ENCODE measurements around the gene POLQ. TPM values are rescaled to one million over a fixed set of nuclear protein-coding genes. Genes with fewer than 3 reads are reported as not detected.

The POLQ gene
- total and polyA plus RNA-seq, 2 of the 8 experiments (the other 6 are each of a cell fraction or from before 2014, with no cell fraction given) = 3.6 to 15.3 TPM

DNA sequence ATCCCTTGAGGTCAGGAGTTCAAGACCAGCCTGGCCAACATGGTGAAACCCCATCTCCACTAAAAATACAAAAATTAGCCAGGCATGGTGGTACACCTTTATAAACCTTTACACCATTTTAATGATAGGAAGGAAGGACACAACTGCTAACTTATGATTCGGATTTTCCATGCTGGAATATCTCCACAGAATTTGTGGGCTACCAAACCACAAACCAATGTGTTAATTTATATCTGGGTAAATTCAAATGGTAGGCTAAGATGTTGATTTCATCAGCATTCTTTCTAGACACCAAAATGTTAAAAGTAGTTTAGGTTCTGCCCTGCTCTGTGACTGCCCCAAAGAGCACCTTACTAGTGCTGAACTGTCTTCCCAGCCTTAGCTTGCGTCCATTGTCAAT lies 72.8 kb downstream of the POLQ start (continued):
- TF ChIP-seq, protein P1, sequence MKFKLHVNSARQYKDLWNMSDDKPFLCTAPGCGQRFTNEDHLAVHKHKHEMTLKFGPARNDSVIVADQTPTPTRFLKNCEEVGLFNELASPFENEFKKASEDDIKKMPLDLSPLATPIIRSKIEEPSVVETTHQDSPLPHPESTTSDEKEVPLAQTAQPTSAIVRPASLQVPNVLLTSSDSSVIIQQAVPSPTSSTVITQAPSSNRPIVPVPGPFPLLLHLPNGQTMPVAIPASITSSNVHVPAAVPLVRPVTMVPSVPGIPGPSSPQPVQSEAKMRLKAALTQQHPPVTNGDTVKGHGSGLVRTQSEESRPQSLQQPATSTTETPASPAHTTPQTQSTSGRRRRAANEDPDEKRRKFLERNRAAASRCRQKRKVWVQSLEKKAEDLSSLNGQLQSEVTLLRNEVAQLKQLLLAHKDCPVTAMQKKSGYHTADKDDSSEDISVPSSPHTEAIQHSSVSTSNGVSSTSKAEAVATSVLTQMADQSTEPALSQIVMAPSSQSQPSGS (IDR thresholded peaks at IDR 0.05; ENCODE audit: low read length) = no peak
- no peak for TF ChIP-seq TAF1 (IDR thresholded peaks at IDR 0.05; ENCODE audit: low read depth, low read length)
- TF ChIP-seq POLR2AphosphoS5 (IDR thresholded peaks at IDR 0.05; ENCODE audit: low read depth, low read length) = no peak
- TF ChIP-seq CHD2 (IDR thresholded peaks at IDR 0.05; ENCODE audit: low read length) = no peak
